Measurements from ENCODE around the gene SLC5A9.
"Not testable (repeated sequence)": the region's sequence is repeated elsewhere in the genome, so short reads cannot be mapped to it uniquely, and the experiment has no call there.

Gene SLC5A9

DNA sequence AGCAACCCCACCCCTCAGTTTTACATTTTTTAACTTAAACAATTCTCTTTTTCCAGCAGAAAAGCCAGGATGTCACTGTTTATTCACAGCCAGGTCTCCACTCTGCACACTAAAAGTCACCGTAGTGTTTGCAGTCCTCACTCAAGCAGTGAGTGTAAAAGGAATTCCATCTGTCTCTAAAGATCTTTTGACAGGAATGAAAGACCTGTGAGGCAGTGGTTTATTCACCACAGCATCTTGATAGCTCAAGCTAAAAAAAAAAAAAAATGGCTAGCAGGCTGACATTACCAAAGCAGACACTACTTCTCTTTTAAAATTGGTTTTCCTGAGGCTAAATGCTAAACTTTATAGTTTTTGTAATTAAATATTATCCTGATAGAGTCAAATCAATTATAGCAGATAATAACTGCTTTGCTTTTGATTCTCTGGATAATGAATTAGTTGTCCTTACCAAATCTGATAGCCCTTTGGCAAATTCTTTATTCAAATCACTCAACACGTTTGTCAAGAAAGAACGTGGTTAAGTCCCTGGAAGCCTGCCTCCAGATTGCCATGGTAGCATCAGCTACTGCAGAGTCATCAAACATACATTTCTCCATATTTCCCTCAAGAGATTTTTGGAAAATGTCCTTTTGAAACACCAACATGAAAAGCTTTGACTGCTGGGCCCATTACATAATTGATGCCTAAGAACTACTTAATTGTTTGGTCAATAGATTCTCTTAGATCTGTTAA is 22.2 kb upstream of the SLC5A9 start:
- H3K4me3 ChIP-seq (ENCODE audit: low read length), result no peak overlapping the region
- H3K4me1 ChIP-seq (ENCODE audit: control insufficient read depth, insufficient read depth, low read length), result peaks cover 21% of the 10 kb centered on the region
- H3K9ac ChIP-seq (ENCODE audit: low read depth, low read length), result no peak overlapping the region
- no peaks in the 10 kb centered on the region for H3K9me3 ChIP-seq (replicated peaks; ENCODE audit: low read length)
- no peaks in the 10 kb centered on the region for H3K36me3 ChIP-seq (ENCODE audit: insufficient read depth, low read length)
- H3K27me3 ChIP-seq (ENCODE audit: control insufficient read depth, insufficient read depth, low read length), result peaks cover 30% of the 10 kb centered on the region
- H3K4me2 ChIP-seq (ENCODE audit: low read length), result no peak overlapping the region

DNA sequence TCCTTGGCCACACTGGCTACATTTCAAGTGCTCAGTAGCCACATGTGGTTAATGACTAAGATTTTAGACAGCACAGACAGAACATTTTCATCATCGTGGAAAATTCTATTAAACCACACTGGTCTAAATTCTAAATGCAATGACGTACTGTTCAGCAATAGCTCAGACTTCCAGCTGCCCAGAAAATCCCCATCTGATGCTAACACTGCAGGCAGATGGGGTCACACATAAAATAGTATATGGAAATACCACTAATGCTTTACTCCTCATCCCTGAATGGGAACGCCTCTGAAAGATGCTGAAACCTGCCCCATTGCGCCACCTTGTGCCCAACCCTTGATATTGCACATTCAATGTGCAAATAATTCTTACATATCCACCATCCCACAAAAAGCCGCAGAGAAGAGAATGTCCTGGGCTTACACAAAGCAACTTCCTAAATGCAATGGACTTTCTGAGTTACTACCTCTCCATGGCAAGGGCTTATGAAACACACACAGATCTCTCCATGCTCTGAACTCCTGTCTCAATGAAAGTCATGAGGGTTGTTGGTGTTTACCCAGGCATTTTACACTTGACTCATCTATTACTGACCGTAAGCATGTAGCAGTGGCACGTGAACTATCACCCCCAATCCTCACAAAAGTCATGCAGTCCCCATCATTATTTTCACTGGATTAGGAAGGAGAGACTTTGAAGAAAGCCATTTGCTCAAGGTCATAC is 20.3 kb upstream of the SLC5A9 start:
- H3K9ac ChIP-seq (ENCODE audit: low read depth, low read length), result no peak overlapping the region

DNA sequence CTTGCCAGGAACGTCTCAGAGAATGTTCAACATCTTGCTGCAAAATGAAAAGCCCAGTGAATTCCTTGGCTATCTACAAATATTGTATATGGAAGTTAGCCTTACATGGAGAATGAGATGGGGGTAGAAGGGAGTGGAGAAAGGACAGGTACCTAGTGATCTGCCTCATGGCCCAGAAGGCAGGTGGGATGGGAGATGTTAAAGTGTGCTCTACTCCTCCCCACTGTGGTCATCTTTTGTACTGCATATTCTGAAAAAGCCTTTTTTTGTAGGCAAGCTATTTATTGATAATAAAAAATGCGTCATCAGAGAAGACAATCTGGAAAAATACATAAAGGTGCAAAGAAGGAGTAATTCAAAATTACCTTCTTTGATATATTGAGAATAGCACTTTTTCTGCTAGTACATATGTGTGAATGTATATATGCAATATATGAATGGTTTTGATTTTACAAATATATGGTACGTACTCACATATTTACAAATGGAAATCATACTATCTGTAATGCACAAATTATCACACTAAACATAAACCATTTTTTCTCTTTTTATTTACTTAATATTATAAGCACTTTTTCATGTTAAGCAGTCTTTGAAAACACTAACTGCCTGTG is 19.1 kb upstream of the SLC5A9 start:
- Histone ChIP-seq H3K9me3 (replicated peaks; ENCODE audit: low read length) (no peaks in the 10 kb centered on the region), H3K4me3 (ENCODE audit: low read length) (no peak overlapping the region), H3K4me2 (ENCODE audit: low read length) (no peak overlapping the region), H3K36me3 (ENCODE audit: insufficient read depth, low read length) (no peaks in the 10 kb centered on the region), H3K9ac (ENCODE audit: low read depth, low read length) (no peak overlapping the region), H3K4me1 (ENCODE audit: control insufficient read depth, insufficient read depth, low read length) (peaks cover 21% of the 10 kb centered on the region), H3K27me3 (ENCODE audit: control insufficient read depth, insufficient read depth, low read length) (peaks cover 34% of the 10 kb centered on the region)

More for the DNA sequence above, 20.3 kb upstream of the SLC5A9 start:
- Histone ChIP-seq H3K9me3 (replicated peaks; ENCODE audit: low read length) (no peaks in the 10 kb centered on the region), H3K27me3 (ENCODE audit: control insufficient read depth, insufficient read depth, low read length) (peaks cover 31% of the 10 kb centered on the region), H3K4me2 (ENCODE audit: low read length) (peak overlapping the region; percentile 13), H3K4me1 (ENCODE audit: control insufficient read depth, insufficient read depth, low read length) (peaks cover 21% of the 10 kb centered on the region), H3K4me3 (ENCODE audit: low read length) (no peak overlapping the region), H3K36me3 (ENCODE audit: insufficient read depth, low read length) (no peaks in the 10 kb centered on the region)

DNA sequence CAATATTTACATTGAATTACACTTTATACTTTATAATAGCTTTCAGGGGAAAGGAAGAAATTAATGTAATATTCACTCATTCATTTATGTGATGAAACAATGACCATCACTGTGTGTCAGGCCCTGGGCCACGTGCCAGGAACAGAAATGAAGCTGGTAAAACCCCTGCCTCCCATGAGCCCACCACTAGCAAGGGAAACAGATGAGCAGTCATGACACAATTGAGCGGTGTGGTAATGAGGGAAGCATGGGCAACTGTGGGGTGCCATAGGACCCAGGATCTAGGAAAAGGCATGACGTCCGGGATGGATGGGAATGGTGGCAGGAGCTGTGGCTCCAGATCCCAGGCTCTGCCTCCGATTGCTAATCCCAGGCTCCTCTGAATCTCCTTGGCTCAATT is 17.0 kb upstream of the SLC5A9 start:
- no peaks in the 10 kb centered on the region for H3K9me3 ChIP-seq (replicated peaks; ENCODE audit: low read length)
- no peak overlapping the region for H3K4me2 ChIP-seq (ENCODE audit: low read length)
- no peak overlapping the region for H3K4me3 ChIP-seq (ENCODE audit: low read length)
- H3K9ac ChIP-seq (ENCODE audit: low read depth, low read length), result no peak overlapping the region
- no peaks in the 10 kb centered on the region for H3K36me3 ChIP-seq (ENCODE audit: insufficient read depth, low read length)
- peaks cover 21% of the 10 kb centered on the region for H3K27me3 ChIP-seq (ENCODE audit: control insufficient read depth, insufficient read depth, low read length)
- peaks cover 21% of the 10 kb centered on the region for H3K4me1 ChIP-seq (ENCODE audit: control insufficient read depth, insufficient read depth, low read length)

DNA sequence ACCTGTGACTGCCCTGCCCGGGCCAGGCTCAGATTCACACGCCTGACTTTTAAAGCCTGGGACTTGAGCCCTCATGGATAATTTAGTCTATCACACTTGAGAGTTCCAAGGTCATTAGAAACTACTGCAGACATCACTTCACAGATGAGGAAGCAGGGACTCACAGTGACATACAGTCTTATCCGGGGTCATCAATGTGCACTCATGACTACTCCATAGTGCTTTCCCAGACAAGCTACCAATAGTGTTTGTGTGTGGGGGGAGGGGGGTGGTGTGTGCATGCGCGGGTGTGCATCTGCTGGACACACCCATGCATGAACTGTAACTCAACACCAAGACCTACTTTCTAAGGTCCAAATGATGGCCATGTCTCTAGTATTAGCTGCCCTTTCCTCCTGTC is 16.1 kb upstream of the SLC5A9 start:
- peaks cover 14% of the 10 kb centered on the region for H3K27me3 ChIP-seq (ENCODE audit: control insufficient read depth, insufficient read depth, low read length)
- no peak overlapping the region for H3K4me3 ChIP-seq (ENCODE audit: low read length)
- no peak overlapping the region for H3K9ac ChIP-seq (ENCODE audit: low read depth, low read length)
- no peaks in the 10 kb centered on the region for H3K9me3 ChIP-seq (replicated peaks; ENCODE audit: low read length)
- peaks cover 15% of the 10 kb centered on the region for H3K4me1 ChIP-seq (ENCODE audit: control insufficient read depth, insufficient read depth, low read length)
- H3K4me2 ChIP-seq (ENCODE audit: low read length), result no peak overlapping the region
- no peaks in the 10 kb centered on the region for H3K36me3 ChIP-seq (ENCODE audit: insufficient read depth, low read length)

DNA sequence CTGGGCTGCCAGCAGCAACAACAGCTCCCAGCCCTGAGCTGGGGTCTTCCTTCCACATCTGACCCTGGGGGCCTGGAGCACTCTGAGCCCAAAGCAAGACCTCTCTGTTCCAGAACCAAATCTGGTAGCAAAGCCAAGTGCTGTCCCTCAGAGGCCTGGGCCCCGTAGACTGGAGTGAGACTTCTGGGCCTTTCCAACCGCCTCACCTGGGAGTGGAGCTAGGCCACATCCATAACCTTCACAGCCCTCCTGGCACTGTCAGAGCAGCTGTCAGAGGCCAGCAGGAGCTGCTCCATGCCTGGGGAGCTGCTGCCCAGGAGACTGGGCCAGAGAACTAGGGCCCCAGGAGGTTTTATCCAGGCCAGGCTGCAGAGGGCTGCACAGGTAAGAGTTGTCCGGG is 15.4 kb upstream of the SLC5A9 start:
- Histone ChIP-seq H3K4me2 (ENCODE audit: low read length) (no peak overlapping the region), H3K4me1 (ENCODE audit: control insufficient read depth, insufficient read depth, low read length) (peaks cover 11% of the 10 kb centered on the region), H3K36me3 (ENCODE audit: insufficient read depth, low read length) (no peaks in the 10 kb centered on the region), H3K27me3 (ENCODE audit: control insufficient read depth, insufficient read depth, low read length) (peaks cover 14% of the 10 kb centered on the region), H3K9ac (ENCODE audit: low read depth, low read length) (no peak overlapping the region), H3K9me3 (replicated peaks; ENCODE audit: low read length) (no peaks in the 10 kb centered on the region), H3K4me3 (ENCODE audit: low read length) (no peak overlapping the region)

DNA sequence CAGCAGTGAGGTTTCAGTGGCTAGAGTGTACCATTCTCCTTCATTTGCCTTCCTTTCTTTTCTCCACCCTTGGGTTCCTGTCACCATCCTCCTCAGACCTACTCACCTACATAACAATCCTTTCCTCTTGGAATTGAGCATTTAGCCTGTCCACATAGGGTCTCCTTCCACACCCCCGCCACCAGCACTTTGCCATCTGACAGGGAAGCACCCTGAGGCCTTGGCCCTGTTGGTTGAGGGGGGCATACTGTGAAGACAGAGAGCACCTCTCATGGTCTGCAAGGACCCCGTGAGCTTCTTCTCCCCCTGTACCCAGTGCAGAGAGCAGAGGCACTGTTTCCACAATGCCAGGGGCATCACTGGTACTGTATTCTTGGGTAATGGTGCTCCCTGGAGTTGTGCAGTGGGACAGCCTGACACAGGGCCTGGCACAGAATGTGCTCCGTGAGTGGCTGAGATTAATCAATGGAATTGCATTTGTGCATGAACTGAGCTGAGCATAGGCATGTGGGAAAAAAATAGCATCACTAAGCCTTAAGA is 14.9 kb upstream of the SLC5A9 start:
- Histone ChIP-seq H3K4me1 (ENCODE audit: control insufficient read depth, insufficient read depth, low read length) (peaks cover 7% of the 10 kb centered on the region), H3K36me3 (ENCODE audit: insufficient read depth, low read length) (no peaks in the 10 kb centered on the region), H3K27me3 (ENCODE audit: control insufficient read depth, insufficient read depth, low read length) (peaks cover 14% of the 10 kb centered on the region), H3K9me3 (replicated peaks; ENCODE audit: low read length) (no peaks in the 10 kb centered on the region), H3K4me2 (ENCODE audit: low read length) (no peak overlapping the region), H3K9ac (ENCODE audit: low read depth, low read length) (no peak overlapping the region), H3K4me3 (ENCODE audit: low read length) (no peak overlapping the region)

DNA sequence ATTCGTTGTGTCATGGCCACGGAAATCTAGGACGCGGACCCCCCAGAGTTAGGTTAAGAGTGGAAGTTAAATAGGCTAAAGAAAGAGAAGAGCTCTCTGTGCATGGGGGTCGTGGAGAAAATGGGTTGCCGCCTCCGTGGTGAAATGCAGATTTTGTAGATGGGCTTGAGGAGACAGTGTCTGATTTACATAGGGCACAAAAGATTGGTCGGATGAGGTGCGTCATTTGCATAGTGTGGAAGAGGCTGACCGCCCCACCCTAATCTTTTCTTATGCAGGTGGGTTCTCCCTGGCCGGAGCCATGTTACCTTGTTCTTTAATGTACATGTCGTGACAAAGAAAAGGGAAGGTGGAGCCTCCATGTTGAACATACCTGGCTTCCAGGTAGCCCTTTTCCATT is 14.3 kb upstream of the SLC5A9 start:
- Histone ChIP-seq H3K27me3 (ENCODE audit: control insufficient read depth, insufficient read depth, low read length) (peaks cover 14% of the 10 kb centered on the region), H3K36me3 (ENCODE audit: insufficient read depth, low read length) (no peaks in the 10 kb centered on the region), H3K9me3 (replicated peaks; ENCODE audit: low read length) (no peaks in the 10 kb centered on the region), H3K4me3 (ENCODE audit: low read length) (no peak overlapping the region), H3K4me1 (ENCODE audit: control insufficient read depth, insufficient read depth, low read length) (peaks cover under 1% of the 10 kb centered on the region), H3K9ac (ENCODE audit: low read depth, low read length) (no peak overlapping the region), H3K4me2 (ENCODE audit: low read length) (no peak overlapping the region)

DNA sequence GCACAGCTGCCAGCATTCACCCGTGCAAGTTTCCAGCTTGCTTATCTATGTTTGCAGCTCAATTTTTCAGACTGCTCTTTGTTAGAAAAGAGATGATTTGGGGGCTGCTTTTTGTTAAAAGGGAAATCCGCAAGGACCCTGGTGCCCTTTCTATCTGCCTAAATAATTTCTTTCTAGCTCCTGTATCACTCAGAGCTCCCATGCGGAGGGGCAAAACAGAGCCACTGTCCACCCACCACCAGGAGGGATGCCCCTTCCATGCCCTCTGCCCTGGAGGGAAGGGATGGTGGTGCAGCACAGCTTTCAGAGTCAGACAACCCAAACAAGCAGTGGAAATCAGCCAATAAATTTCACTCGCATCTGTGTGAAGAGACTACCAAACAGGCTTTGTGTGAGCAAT is 13.9 kb upstream of the SLC5A9 start:
- Histone ChIP-seq H3K4me2 (ENCODE audit: low read length) (no peak overlapping the region), H3K27me3 (ENCODE audit: control insufficient read depth, insufficient read depth, low read length) (peaks cover 14% of the 10 kb centered on the region), H3K4me3 (ENCODE audit: low read length) (no peak overlapping the region), H3K4me1 (ENCODE audit: control insufficient read depth, insufficient read depth, low read length) (no peaks in the 10 kb centered on the region), H3K36me3 (ENCODE audit: insufficient read depth, low read length) (no peaks in the 10 kb centered on the region), H3K9ac (ENCODE audit: low read depth, low read length) (no peak overlapping the region), H3K9me3 (replicated peaks; ENCODE audit: low read length) (no peaks in the 10 kb centered on the region)

DNA sequence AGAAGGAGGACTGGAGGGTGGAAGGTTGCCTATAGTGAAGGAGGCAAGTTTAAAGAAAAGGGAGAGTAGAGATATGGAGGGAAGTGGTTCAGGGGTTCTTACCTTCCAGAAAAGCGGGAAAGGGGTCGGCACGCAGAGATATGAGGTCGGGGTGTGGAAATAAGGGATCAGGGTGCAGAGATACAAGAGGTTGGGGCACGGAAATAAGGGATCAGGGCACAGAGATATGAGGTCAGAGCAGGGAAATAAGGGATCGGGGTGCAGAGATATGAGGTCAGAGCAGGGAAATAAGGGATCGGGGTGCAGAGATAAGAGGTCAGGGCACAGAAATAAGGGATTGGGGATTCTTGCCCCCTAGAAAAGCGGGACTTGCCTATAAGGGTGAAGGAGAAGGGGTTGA is 9.1 kb upstream of the SLC5A9 start:
- not testable (repeated sequence) for H3K36me3 ChIP-seq (ENCODE audit: insufficient read depth, low read length); H3K4me2 ChIP-seq (ENCODE audit: low read length); H3K27me3 ChIP-seq (ENCODE audit: control insufficient read depth, insufficient read depth, low read length); H3K4me1 ChIP-seq (ENCODE audit: control insufficient read depth, insufficient read depth, low read length); H3K9ac ChIP-seq (ENCODE audit: low read depth, low read length); H3K4me3 ChIP-seq (ENCODE audit: low read length); H3K9me3 ChIP-seq (replicated peaks; ENCODE audit: low read length)

DNA sequence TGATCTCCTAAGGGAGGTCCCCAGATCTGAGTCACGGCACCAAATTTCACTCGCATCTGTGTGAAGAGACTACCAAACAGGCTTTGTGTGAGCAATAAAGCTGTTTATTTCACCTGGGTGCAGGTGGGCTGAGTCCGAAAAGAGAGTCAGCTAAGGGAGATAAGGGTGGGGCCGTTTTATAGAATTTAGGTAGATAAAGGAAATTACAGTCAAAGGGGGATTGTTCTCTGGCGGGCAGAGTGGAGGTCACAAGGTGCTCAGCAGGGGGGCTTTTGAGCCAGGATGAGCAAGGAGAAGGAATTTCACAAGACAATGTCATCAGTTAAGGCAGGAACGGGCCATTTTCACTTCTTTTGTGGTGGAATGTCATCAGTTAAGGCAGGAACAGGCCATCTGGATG is 8.2 kb upstream of the SLC5A9 start:
- H3K9ac ChIP-seq (ENCODE audit: low read depth, low read length); H3K27me3 ChIP-seq (ENCODE audit: control insufficient read depth, insufficient read depth, low read length); H3K36me3 ChIP-seq (ENCODE audit: insufficient read depth, low read length); H3K4me3 ChIP-seq (ENCODE audit: low read length); H3K9me3 ChIP-seq (replicated peaks; ENCODE audit: low read length); H3K4me2 ChIP-seq (ENCODE audit: low read length); H3K4me1 ChIP-seq (ENCODE audit: control insufficient read depth, insufficient read depth, low read length): not testable (repeated sequence)
